ENCODE results near the gene AQP6.
"Not testable (repeated sequence)": the region's sequence is repeated elsewhere in the genome, so short reads cannot be mapped to it uniquely, and the experiment has no call there.

Gene AQP6

GRCh38 chr12:49984476-49985359 lies 12.0 kb downstream of the AQP6 start:
- Histone ChIP-seq H3K27ac (ENCODE audit: low read depth, low read length) (peak overlapping the region; percentile 23), H3K36me3 (ENCODE audit: insufficient read depth, low read length) (peaks cover 9% of the 10 kb centered on the region; the same call in 1 of the 2 replicates), H3K79me2 (ENCODE audit: control insufficient read depth, insufficient read depth, low read length, unreplicated experiment) (no peaks in the 10 kb centered on the region), H2AFZ (ENCODE audit: low read length, unreplicated experiment) (no peak overlapping the region), H3K4me3 (ENCODE audit: low read depth, low read length) (no peak overlapping the region), H3K27me3 (ENCODE audit: insufficient read depth, low read length) (no peaks in the 10 kb centered on the region), H3K4me1 (ENCODE audit: control insufficient read depth, insufficient read depth, low read length, unreplicated experiment) (peaks cover 25% of the 10 kb centered on the region)

DNA sequence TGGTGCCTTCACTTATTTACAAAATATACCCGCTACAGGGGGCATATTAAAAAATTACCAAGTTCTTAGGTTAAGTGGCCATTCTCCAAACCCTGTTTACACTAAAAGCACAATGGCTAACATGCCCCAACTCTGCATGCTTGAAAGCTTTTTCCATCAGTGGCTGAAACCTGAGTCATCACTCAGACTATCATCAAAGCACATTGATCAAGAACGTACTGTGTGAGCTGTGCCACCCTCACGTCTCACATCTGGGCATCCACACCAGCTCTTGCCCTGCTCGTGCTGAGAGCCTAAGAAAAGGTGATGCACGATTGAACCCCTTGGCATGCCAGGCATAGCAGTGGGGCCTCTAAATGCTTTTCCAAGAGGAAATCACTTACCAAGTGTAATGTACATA lies 13.2 kb downstream of the AQP6 start:
- Histone ChIP-seq H3K4me1 (ENCODE audit: control insufficient read depth, insufficient read depth, low read length, unreplicated experiment) (peaks cover 34% of the 10 kb centered on the region), H3K27ac (ENCODE audit: low read depth, low read length) (no peak overlapping the region), H2AFZ (ENCODE audit: low read length, unreplicated experiment) (no peak overlapping the region), H3K27me3 (ENCODE audit: insufficient read depth, low read length) (no peaks in the 10 kb centered on the region), H3K4me3 (ENCODE audit: low read depth, low read length) (no peak overlapping the region), H3K36me3 (ENCODE audit: insufficient read depth, low read length) (peaks cover 12% of the 10 kb centered on the region; the same call in 1 of the 2 replicates), H3K79me2 (ENCODE audit: control insufficient read depth, insufficient read depth, low read length, unreplicated experiment) (no peaks in the 10 kb centered on the region)

DNA sequence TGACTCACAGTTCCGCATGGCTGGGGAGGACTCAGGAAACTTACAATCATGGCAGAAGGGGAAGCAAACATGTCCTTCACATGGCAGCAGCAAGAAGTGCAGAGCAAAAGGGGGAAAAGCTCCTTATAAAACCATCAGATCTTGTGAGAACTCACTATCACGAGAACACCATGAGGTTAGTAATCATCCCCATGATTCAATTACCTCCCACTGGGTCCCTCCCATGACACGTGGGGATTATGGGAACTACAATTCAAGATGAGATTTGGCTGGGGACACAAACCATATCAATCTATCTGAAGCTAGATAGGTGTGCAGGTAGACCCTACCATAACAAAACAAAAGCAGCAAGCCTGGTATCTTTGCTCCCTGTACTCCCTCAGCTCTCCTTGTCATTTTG lies 13.7 kb downstream of the AQP6 start:
- not testable (repeated sequence) for H3K4me3 ChIP-seq (ENCODE audit: low read depth, low read length); H3K79me2 ChIP-seq (ENCODE audit: control insufficient read depth, insufficient read depth, low read length, unreplicated experiment); H3K27me3 ChIP-seq (ENCODE audit: insufficient read depth, low read length); H3K27ac ChIP-seq (ENCODE audit: low read depth, low read length); H2AFZ ChIP-seq (ENCODE audit: low read length, unreplicated experiment)
- peaks cover 34% of the 10 kb centered on the region for H3K4me1 ChIP-seq (ENCODE audit: control insufficient read depth, insufficient read depth, low read length, unreplicated experiment)
- peaks cover 12% of the 10 kb centered on the region; the same call in 1 of the 2 replicates for H3K36me3 ChIP-seq (ENCODE audit: insufficient read depth, low read length)

- Histone ChIP-seq H3K36me3 (ENCODE audit: insufficient read depth, low read length) (peaks cover 20% of the 10 kb centered on the region; the same call in 1 of the 2 replicates), H3K27ac (ENCODE audit: low read depth, low read length) (no peak overlapping the region)
Observed at GRCh38 chr12:49987625-49988303, 15.0 kb downstream of the AQP6 start.

DNA sequence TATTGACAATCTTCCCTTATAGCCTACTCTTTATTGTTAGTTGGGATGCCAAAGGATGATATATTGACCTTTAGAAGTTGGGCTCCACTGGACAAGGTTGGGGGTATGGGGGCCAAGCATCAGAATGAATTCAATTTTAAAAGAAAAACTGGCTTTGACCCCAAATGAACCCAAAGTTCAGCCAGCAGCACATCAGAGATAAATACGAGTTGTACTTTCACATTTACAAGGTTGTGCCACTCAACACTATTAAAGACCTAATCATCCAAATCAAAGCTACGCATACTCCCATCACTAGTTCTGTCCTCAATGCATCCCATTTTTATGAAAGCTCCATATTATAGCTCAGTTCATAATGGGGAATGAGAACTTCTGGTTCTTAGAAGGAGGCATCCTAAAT lies 16.7 kb downstream of the AQP6 start:
- H2AFZ ChIP-seq (ENCODE audit: low read length, unreplicated experiment); H3K4me3 ChIP-seq (ENCODE audit: low read depth, low read length); H3K27me3 ChIP-seq (ENCODE audit: insufficient read depth, low read length); H3K27ac ChIP-seq (ENCODE audit: low read depth, low read length); H3K79me2 ChIP-seq (ENCODE audit: control insufficient read depth, insufficient read depth, low read length, unreplicated experiment): not testable (repeated sequence)
- Histone ChIP-seq H3K36me3 (ENCODE audit: insufficient read depth, low read length) (peaks cover 27% of the 10 kb centered on the region), H3K4me1 (ENCODE audit: control insufficient read depth, insufficient read depth, low read length, unreplicated experiment) (peaks cover 13% of the 10 kb centered on the region)

More at GRCh38 chr12:49987625-49988303, 15.0 kb downstream of the AQP6 start:
- no peak overlapping the region for H3K4me3 ChIP-seq (ENCODE audit: low read depth, low read length)
- H3K79me2 ChIP-seq (ENCODE audit: control insufficient read depth, insufficient read depth, low read length, unreplicated experiment) = no peaks in the 10 kb centered on the region
- no peak overlapping the region for H2AFZ ChIP-seq (ENCODE audit: low read length, unreplicated experiment)
- no peaks in the 10 kb centered on the region for H3K27me3 ChIP-seq (ENCODE audit: insufficient read depth, low read length)
- peaks cover 27% of the 10 kb centered on the region for H3K4me1 ChIP-seq (ENCODE audit: control insufficient read depth, insufficient read depth, low read length, unreplicated experiment)

- H3K27me3 ChIP-seq (ENCODE audit: insufficient read depth, low read length) = no peaks in the 10 kb centered on the region
- H3K4me1 ChIP-seq (ENCODE audit: control insufficient read depth, insufficient read depth, low read length, unreplicated experiment) = peaks cover 8% of the 10 kb centered on the region
- peak overlapping the region; percentile 5; the same call in 1 of the 2 replicates for H3K27ac ChIP-seq (ENCODE audit: low read depth, low read length)
- H3K36me3 ChIP-seq (ENCODE audit: insufficient read depth, low read length) = peaks cover 28% of the 10 kb centered on the region
- H2AFZ ChIP-seq (ENCODE audit: low read length, unreplicated experiment) = no peak overlapping the region
- H3K4me3 ChIP-seq (ENCODE audit: low read depth, low read length) = no peak overlapping the region
- H3K79me2 ChIP-seq (ENCODE audit: control insufficient read depth, insufficient read depth, low read length, unreplicated experiment) = no peaks in the 10 kb centered on the region
Observed at GRCh38 chr12:49990273-49990672, 17.5 kb downstream of the AQP6 start.

GRCh38 chr12:49998453-49998852 lies 25.7 kb downstream of the AQP6 start:
- H3K36me3 ChIP-seq (ENCODE audit: insufficient read depth, low read length) = peaks cover 33% of the 10 kb centered on the region
- H2AFZ ChIP-seq (ENCODE audit: low read length, unreplicated experiment) = no peak overlapping the region
- peaks cover 2% of the 10 kb centered on the region for H3K79me2 ChIP-seq (ENCODE audit: control insufficient read depth, insufficient read depth, low read length, unreplicated experiment)
- no peaks in the 10 kb centered on the region for H3K27me3 ChIP-seq (ENCODE audit: insufficient read depth, low read length)
- no peaks in the 10 kb centered on the region for H3K4me1 ChIP-seq (ENCODE audit: control insufficient read depth, insufficient read depth, low read length, unreplicated experiment)
- H3K4me3 ChIP-seq (ENCODE audit: low read depth, low read length) = no peak overlapping the region
- H3K27ac ChIP-seq (ENCODE audit: low read depth, low read length) = no peak overlapping the region

GRCh38 chr12:50003595-50003994 lies 30.8 kb downstream of the AQP6 start:
- H3K4me3 ChIP-seq (ENCODE audit: low read depth, low read length) = no peak overlapping the region
- peaks cover 48% of the 10 kb centered on the region for H3K36me3 ChIP-seq (ENCODE audit: insufficient read depth, low read length)
- H3K79me2 ChIP-seq (ENCODE audit: control insufficient read depth, insufficient read depth, low read length, unreplicated experiment) = peaks cover 39% of the 10 kb centered on the region
- H3K27me3 ChIP-seq (ENCODE audit: insufficient read depth, low read length) = no peaks in the 10 kb centered on the region
- H3K27ac ChIP-seq (ENCODE audit: low read depth, low read length) = no peak overlapping the region
- H2AFZ ChIP-seq (ENCODE audit: low read length, unreplicated experiment) = no peak overlapping the region
- H3K4me1 ChIP-seq (ENCODE audit: control insufficient read depth, insufficient read depth, low read length, unreplicated experiment) = peaks cover 17% of the 10 kb centered on the region

GRCh38 chr12:50004696-50005095 lies 31.9 kb downstream of the AQP6 start:
- Histone ChIP-seq H3K27me3 (ENCODE audit: insufficient read depth, low read length) (no peaks in the 10 kb centered on the region), H3K27ac (ENCODE audit: low read depth, low read length) (no peak overlapping the region), H3K4me3 (ENCODE audit: low read depth, low read length) (no peak overlapping the region), H2AFZ (ENCODE audit: low read length, unreplicated experiment) (no peak overlapping the region), H3K4me1 (ENCODE audit: control insufficient read depth, insufficient read depth, low read length, unreplicated experiment) (peaks cover 17% of the 10 kb centered on the region), H3K36me3 (ENCODE audit: insufficient read depth, low read length) (peaks cover 43% of the 10 kb centered on the region), H3K79me2 (ENCODE audit: control insufficient read depth, insufficient read depth, low read length, unreplicated experiment) (peaks cover 49% of the 10 kb centered on the region)

DNA sequence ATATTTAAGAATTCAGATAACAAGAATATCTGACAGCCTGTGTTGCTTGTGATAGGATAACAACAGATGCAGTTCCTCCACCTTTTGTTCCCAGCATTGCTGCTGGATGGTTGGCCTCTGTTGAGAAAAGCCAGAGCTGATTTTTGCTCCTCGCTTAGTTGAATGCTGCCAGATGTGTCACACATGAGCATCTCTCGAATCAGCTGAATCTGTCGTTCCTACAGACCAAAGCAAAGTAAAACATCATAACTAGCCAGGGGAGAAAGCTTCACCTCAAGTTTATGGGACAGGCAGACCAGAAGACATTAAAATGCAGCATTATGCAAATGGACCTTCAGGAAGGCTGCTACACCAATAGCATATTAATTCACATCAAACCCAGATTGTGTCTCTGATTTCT lies 32.4 kb downstream of the AQP6 start:
- Histone ChIP-seq H3K4me3 (ENCODE audit: low read depth, low read length) (no peak overlapping the region), H2AFZ (ENCODE audit: low read length, unreplicated experiment) (no peak overlapping the region), H3K4me1 (ENCODE audit: control insufficient read depth, insufficient read depth, low read length, unreplicated experiment) (peaks cover 17% of the 10 kb centered on the region), H3K36me3 (ENCODE audit: insufficient read depth, low read length) (peaks cover 42% of the 10 kb centered on the region), H3K79me2 (ENCODE audit: control insufficient read depth, insufficient read depth, low read length, unreplicated experiment) (peaks cover 51% of the 10 kb centered on the region), H3K27me3 (ENCODE audit: insufficient read depth, low read length) (no peaks in the 10 kb centered on the region), H3K27ac (ENCODE audit: low read depth, low read length) (no peak overlapping the region)

Data from ACC112 (cell line).